Mucosa of rectum (tissue), 2 donors: Measurements from ENCODE around the gene LPCAT1.

Experiments
- H3K27ac ChIP-seq, 2 donors: one replicate each; pipeline ENCODE4 v1.7.0; 2013; ENCODE audit warnings: inconsistent platforms in 2 of 2, low read depth in 2 of 2, low read length in 2 of 2
- H3K27me3 ChIP-seq, 2 donors: one replicate each; pipeline ENCODE4 v1.7.0; 2013; ENCODE audit warnings: low read length in 2 of 2; ENCODE audit not compliant: control insufficient read depth in 2 of 2, insufficient read depth in 2 of 2
- H3K36me3 ChIP-seq, 2 donors: one replicate each; pipeline ENCODE4 v1.7.0; 2013; ENCODE audit warnings: low read length in 2 of 2; ENCODE audit not compliant: control insufficient read depth in 2 of 2, insufficient read depth in 2 of 2
- H3K4me1 ChIP-seq, 2 donors: one replicate each; pipeline ENCODE4 v1.7.0; 2013; ENCODE audit warnings: low read length in 2 of 2, mild to moderate bottlenecking in 1 of 2; ENCODE audit not compliant: control insufficient read depth in 2 of 2, insufficient read depth in 2 of 2
- H3K4me3 ChIP-seq, 2 donors: one replicate each; pipeline ENCODE4 v1.7.0; 2013; ENCODE audit warnings: low read length in 2 of 2
- H3K9ac ChIP-seq, 2 donors: one replicate each; pipeline ENCODE4 v1.7.0; 2013; ENCODE audit warnings: low read length in 2 of 2, low read depth in 1 of 2, mild to moderate bottlenecking in 1 of 2
- H3K9me3 ChIP-seq, 2 donors: one replicate each; pipeline ENCODE4 v1.7.0; 2013; ENCODE audit warnings: low read length in 2 of 2; ENCODE audit not compliant: control insufficient read depth in 2 of 2
- donor health status: healthy.
- donor health status: Normal muscosa, but diverticular disease.

The LPCAT1 gene

DNA sequence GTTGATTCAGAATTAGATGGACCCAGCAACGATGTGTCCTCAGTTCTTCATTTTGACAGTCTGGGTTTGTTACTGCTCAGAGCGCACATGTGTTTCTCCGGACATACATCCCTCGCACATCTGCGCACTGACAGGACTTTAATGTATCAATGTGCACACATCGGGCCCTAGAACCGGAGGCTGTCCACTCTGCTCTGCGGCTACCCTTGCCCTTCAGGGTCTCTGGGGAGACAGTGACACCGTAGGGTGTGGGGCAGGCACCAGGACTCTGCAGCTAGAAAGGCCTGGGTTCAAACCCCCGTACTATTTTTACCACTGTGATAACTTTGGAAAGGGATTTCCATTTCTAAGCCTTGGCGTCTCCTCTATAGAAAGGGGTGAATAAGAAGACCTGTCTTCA lies 23.5 kb upstream of the LPCAT1 start:
- H3K27ac ChIP-seq: no peak overlapping the region

DNA sequence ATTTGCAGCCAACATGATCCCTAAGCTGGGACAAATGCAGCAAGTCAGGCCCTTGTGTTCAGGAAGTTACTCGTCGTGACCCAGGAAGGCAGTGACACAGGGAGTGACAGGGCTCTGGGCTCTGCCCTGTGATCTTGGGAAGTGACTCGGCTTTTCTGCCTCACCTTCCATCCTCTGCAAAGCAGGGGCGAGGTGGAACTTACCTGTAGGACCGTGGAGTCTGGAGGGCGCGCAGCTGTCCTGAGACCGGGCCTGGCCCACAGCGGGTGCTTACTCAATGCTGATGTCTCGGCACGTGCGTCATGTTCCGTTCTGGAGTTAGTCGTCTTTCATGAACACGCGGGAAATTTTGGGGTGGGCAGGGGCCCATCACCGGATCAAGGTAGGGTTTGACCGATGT lies 22.8 kb upstream of the LPCAT1 start:
- peaks cover 0 to 2% of the 10 kb centered on the region in 2 donors for H3K4me1 ChIP-seq
- no peaks in the 10 kb centered on the region for H3K27me3 ChIP-seq
- H3K36me3 ChIP-seq: no peaks in the 10 kb centered on the region
- no peak overlapping the region for H3K9ac ChIP-seq
- H3K4me3 ChIP-seq: no peak overlapping the region
- no peak overlapping the region for H3K27ac ChIP-seq
- no peaks in the 10 kb centered on the region for H3K9me3 ChIP-seq

More for the DNA sequence above, 23.5 kb upstream of the LPCAT1 start:
- H3K9me3 ChIP-seq: no peaks in the 10 kb centered on the region
- no peak overlapping the region for H3K4me3 ChIP-seq
- no peaks in the 10 kb centered on the region for H3K36me3 ChIP-seq
- no peak overlapping the region for H3K9ac ChIP-seq
- H3K4me1 ChIP-seq: peaks cover 0 to 2% of the 10 kb centered on the region in 2 donors
- H3K27me3 ChIP-seq: no peaks in the 10 kb centered on the region

DNA sequence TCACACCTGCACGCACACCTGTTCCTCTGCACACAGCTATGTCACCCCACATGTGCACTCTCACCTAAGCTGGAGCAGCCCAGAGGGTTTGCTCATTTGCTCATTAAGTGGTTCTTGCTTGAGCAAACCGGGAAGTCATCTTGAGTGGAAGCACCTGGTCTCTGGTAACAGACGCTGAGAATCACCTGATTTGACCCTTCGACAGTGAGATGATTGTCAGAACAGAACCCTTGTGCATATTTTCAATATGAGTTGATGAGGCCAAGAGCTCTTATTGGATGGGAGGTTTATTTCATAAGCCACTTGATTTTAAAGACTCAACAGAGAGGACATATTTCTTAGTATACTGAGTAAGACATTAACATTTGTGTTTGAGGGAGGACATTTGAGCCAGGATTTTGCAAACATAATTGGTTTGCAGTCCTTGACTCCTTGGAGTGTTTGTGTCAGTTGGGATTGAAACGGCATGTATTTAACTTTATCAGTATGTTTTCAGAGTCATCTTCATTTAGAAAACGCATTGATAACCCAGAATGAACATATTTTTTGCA lies 22.1 kb upstream of the LPCAT1 start:
- H3K9ac ChIP-seq: no peak overlapping the region
- no peaks in the 10 kb centered on the region for H3K9me3 ChIP-seq
- H3K27ac ChIP-seq: no peak overlapping the region
- H3K27me3 ChIP-seq: no peaks in the 10 kb centered on the region
- H3K4me1 ChIP-seq: peaks cover 0 to 2% of the 10 kb centered on the region in 2 donors
- no peak overlapping the region for H3K4me3 ChIP-seq
- H3K36me3 ChIP-seq: no peaks in the 10 kb centered on the region

DNA sequence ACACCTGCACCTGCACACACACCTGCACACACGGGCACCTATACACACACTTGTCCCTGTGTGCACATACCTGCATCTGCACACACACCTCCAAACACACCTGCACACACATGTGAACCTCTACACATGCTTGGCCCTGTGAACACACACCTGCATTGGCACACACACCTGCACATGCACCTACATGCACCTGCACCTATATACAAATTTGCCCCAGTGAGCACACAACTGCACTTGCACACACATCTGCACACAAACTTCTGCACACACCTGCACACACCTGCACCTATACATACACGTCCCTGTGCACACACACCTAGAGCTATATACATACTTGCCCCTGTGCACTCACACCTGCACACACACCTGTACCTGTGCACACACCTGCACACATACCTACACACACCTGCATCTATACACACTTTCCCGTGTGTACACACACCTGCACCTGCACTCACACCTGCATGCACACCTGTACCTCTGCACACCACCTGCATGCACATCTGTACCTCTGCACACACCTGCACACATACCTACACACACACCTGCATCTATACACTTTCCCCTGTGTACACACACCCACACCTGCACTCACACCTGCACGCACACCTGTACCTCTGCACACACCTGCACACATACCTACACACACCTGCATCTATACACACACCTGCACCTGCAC lies 21.5 kb upstream of the LPCAT1 start:
- peaks cover 0 to 2% of the 10 kb centered on the region in 2 donors for H3K4me1 ChIP-seq

DNA sequence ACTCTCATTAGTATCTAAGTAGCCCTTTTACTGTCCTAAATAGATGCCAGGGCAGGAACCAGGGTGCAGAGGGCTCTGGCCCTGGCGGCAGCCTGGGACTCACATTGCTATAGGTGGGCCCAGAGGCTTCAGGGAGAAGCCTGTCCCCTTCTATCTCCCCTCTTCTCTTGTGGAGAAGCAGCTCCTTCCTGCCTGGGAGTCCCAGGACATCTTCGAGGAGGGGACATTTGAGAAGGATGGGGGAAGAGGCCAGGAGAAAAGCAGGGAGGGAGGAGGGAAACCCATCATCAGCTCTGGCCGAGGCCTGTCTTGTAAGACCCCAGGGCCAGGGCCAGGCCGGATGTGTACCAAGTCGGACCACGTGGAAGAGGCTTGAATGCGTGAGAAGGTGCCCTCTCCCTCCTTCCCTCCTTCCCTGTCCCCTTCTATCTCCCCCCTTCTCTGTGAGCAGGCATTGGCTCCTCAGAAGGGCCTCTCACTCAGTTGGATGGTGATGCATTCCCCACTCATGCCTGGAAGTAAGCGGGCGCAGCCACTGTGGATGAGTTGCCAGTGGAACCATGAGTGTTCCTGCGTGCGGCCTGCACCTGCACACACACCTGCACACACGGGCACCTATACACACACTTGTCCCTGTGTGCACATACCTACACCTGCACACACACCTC lies 20.7 kb upstream of the LPCAT1 start:
- H3K4me1 ChIP-seq: peaks cover 0 to 2% of the 10 kb centered on the region in 2 donors
- no peak overlapping the region for H3K9ac ChIP-seq
- H3K9me3 ChIP-seq: no peaks in the 10 kb centered on the region
- H3K36me3 ChIP-seq: no peaks in the 10 kb centered on the region
- no peaks in the 10 kb centered on the region for H3K27me3 ChIP-seq
- no peak overlapping the region for H3K27ac ChIP-seq
- H3K4me3 ChIP-seq: no peak overlapping the region

More for the DNA sequence above, 21.5 kb upstream of the LPCAT1 start:
- H3K4me3 ChIP-seq: no peak overlapping the region
- no peaks in the 10 kb centered on the region for H3K9me3 ChIP-seq
- no peaks in the 10 kb centered on the region for H3K36me3 ChIP-seq
- H3K27ac ChIP-seq: no peak overlapping the region
- H3K9ac ChIP-seq: no peak overlapping the region
- no peaks in the 10 kb centered on the region for H3K27me3 ChIP-seq

DNA sequence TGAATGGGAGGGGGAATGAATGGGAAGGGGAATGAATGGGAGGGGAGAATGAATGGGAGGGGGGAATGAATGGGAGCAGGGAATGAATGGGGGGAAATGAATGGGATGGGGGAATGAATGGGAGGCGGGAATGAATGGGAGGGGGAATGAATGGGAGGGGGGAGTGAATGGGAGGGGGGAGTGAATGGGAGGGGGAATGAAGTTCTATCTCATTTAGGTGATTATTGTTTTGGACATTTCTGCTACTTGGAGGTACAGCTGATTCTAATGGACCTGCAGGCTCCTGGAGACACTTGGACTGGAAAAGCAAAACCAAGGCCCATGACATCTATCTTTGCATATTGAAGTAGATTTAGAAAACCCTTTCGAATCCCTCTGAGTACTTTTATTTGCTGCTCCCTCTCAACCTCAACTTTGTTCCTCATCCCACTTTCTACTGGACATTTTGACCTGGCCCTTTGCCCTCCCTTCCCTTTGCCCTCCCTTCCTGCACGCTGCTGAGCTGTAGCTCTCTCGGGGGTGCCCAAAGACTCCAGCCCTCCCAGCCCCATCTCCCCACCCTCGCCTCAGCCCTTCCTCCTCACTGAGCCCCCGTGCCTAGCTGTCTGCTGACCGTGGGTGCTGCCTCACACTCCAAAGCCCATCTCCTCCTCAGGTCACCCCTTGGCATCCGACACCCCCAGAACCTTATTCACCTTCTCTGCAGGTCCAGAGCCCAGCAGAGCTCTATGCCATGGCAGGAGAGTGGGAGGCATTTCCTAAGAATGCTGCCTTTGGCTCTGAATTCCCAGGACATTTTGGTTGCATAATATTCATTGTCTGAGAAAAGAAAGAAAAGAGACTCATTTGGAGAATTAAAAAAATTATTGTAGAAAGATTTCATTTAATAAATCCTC lies 19.9 kb upstream of the LPCAT1 start:
- Histone ChIP-seq H3K4me3 (no peak overlapping the region), H3K9me3 (no peaks in the 10 kb centered on the region), H3K9ac (no peak overlapping the region), H3K27ac (no peak overlapping the region), H3K36me3 (no peaks in the 10 kb centered on the region), H3K27me3 (no peaks in the 10 kb centered on the region), H3K4me1 (no peaks in the 10 kb centered on the region)

DNA sequence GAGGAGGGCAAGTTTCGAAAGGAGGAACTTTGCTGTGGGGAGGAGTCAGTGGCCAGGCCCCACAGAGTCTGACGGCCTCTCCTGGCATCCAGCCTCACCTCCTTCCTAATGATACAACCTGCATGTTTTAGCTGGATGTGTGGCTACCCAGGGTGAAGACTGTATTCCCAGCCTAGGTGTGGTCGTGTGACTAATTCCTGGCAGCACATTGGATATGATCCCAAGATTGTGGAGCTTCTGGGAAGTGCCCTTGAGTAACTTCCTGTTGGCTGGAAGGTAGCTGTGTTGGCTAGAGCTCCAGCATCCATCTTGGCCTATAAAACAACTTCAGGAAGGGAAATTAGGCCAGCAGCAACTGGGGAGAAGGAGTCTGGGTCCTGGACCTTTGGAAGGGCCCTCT lies 19.0 kb upstream of the LPCAT1 start:
- H3K36me3 ChIP-seq: no peaks in the 10 kb centered on the region
- no peak overlapping the region for H3K27ac ChIP-seq
- H3K27me3 ChIP-seq: no peaks in the 10 kb centered on the region
- H3K9me3 ChIP-seq: no peaks in the 10 kb centered on the region
- H3K9ac ChIP-seq: no peak overlapping the region
- no peaks in the 10 kb centered on the region for H3K4me1 ChIP-seq
- H3K4me3 ChIP-seq: no peak overlapping the region

DNA sequence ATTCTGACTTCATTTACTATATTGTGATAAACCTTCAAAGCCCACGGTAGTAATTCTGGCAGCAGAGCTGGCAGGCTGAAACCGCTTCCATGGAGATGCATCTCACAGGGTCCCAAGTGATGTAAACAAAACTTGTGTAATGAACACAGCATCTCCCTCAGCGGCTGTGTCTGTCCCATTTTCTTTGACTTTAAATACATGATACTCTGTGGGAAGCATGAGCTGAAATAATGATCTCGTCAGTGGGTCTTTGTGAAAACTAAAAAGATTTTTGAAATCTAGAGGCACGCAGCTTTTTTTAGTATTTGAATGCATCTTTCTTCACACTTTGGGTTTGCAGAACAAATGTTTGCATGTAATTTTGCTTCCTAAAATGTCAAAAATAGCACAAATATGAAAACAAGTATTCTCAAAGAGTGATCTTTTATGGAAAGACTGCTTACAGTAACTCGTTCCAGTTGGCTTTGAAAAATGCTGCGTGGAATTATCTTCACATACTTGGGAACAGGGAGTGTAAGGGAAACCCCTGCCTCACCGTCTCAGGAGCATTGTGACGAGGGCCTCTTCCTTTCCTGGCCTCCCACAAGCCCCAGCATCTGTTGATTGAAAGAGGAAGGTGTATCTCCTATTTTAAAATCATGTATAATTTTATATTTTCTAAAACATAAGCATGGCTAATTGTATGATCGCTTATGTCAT lies 18.1 kb upstream of the LPCAT1 start:
- Histone ChIP-seq H3K9me3 (no peaks in the 10 kb centered on the region), H3K27ac (no peak overlapping the region), H3K4me3 (no peak overlapping the region), H3K36me3 (no peaks in the 10 kb centered on the region), H3K4me1 (no peaks in the 10 kb centered on the region), H3K27me3 (no peaks in the 10 kb centered on the region), H3K9ac (no peak overlapping the region)

DNA sequence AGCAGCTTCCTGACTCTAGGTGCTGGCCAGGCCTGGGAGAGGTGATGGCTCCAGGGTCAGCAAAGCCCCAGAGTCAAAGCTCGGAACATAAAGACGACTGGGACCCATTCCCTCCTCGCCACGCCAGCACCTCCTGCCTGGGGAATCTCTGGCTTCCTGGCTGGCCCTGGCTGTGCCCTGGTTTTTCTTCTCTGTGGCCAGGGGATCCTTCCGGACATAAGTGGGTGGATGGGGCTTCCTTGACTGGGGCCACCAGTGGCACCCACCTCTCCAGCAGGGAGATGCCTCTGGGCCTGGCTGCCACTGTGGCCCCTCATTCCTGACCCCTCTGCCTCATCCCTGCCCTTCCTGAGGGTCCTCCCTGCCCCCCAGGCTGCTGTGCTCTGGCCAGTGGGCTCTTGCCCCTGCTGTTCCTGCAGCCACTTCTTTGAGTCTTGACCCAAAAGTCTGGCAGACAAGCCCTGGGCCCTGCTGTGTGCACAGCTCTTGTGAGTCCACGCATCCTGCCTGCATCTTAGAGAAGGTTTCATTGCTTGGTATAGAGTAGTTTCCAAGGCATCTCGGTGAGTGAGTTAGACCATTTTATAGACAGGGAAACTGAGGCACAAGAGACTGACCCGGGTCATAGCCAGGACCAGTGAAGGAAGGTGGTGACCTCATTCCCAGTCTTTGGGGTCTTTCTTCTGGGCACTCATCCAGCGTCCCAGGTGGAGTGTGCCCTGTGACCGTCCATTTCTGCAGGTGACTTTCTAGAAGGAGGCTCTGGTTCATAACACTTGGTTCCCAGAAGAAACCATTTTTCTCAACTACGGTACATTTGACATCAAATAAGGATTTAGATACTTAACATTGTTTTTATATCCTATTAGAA lies 17.3 kb upstream of the LPCAT1 start:
- Histone ChIP-seq H3K4me3 (no peak overlapping the region), H3K9me3 (no peaks in the 10 kb centered on the region), H3K9ac (no peak overlapping the region), H3K27me3 (no peaks in the 10 kb centered on the region), H3K27ac (no peak overlapping the region), H3K4me1 (no peaks in the 10 kb centered on the region), H3K36me3 (no peaks in the 10 kb centered on the region)
